HCT116 (cell line): ENCODE data around the gene PRDM1. TPM values are rescaled to one million over a fixed set of nuclear protein-coding genes. Genes with fewer than 3 reads are reported as not detected.

Source experiments
- ATAC-seq: fragments of 200-7000 bp; cut with Tn5 transposase; 2 replicates; pipeline ENCODE4 v1.9.1; 2020; ENCODE audit warnings: mild to moderate bottlenecking, moderate library complexity
- BruUV-seq: library from RNA; stranded (reverse); fragments of 400-500 nt; replicated peaks from 2 replicates; lab custom pipeline; 2021; lab: Mats Ljungman, UMichigan
- CTCF ChIA-PET: fragments of 300-600 bp; sonication (Branson Sonifier 250); formaldehyde crosslinking; loops from one replicate; lab custom pipeline; 2021; ENCODE audit warnings: antibody characterized with exemption; lab: Charles Lee
- POLR2A ChIA-PET: fragments of 300-600, 350-600 bp; sonication (Branson Sonifier 250); formaldehyde crosslinking; loops from one replicate; lab custom pipeline; 2021; ENCODE audit warnings: antibody characterized with exemption; lab: Charles Lee
- RAD21 ChIA-PET, 2 experiments: fragments of 300-600 bp; sonication (Branson Sonifier 250); formaldehyde crosslinking; loops; one replicate each; lab custom pipeline; 2023; ENCODE audit warnings: low total read pairs in 2 of 2; ENCODE audit not compliant: uncharacterized antibody in 2 of 2, unreplicated experiment in 2 of 2, low non-redundant PET in 1 of 2; lab: Charles Lee
- DNase-seq: peaks from one replicate; pipeline ENCODE4 v3.0.0-alpha.2; 2010; ENCODE audit warnings: low read depth, low spot score
- H2AFZ ChIP-seq: fragments of 200-600 bp; shearing (Covaris generic), sonication (generic); 2 replicates; pipeline ENCODE4 v1.6.1; 2017; ENCODE audit warnings: low read depth, mixed run types, mixed read lengths, antibody characterized with exemption, low read length; ENCODE audit not compliant: poor library complexity, severe bottlenecking
- H3K27ac ChIP-seq: 2 replicates; pipeline ENCODE4 v1.5.1; 2012; ENCODE audit warnings: low read depth, low read length
- H3K27me3 ChIP-seq: fragments of 200-600 bp; sonication (generic); 2 replicates; pipeline ENCODE4 v1.6.1; 2016; ENCODE audit warnings: mixed run types, low read length, mixed read lengths; ENCODE audit not compliant: insufficient read depth
- H3K36me3 ChIP-seq, 2 experiments: fragments of 200-500 bp in 1 of 2; fragments of 200-600 bp in 1 of 2; sonication (Bioruptor generic) in 1 of 2; sonication (generic) in 1 of 2; 2 replicates each; pipeline versions ENCODE4 v1.5.1 to v1.6.1; 2014 to 2016; ENCODE audit warnings: low read length in 2 of 2, inconsistent platforms in 1 of 2, mixed read lengths in 1 of 2, mixed run types in 1 of 2; ENCODE audit not compliant: insufficient read depth in 2 of 2, control insufficient read depth in 1 of 2
- H3K4me1 ChIP-seq, 2 experiments: fragments of 200-600 bp in 1 of 2; sonication (generic) in 1 of 2; 2 replicates each; pipeline versions ENCODE4 v1.5.1 to v1.6.1; 2012 to 2017; ENCODE audit warnings: low read length in 2 of 2, inconsistent platforms in 1 of 2, mild to moderate bottlenecking in 1 of 2, mixed read lengths in 1 of 2, mixed run types in 1 of 2, moderate library complexity in 1 of 2; ENCODE audit not compliant: insufficient read depth in 2 of 2, control insufficient read depth in 1 of 2
- H3K4me2 ChIP-seq: fragments of 200-600 bp; sonication (generic); 2 replicates; pipeline ENCODE4 v1.6.1; 2017; ENCODE audit warnings: mixed run types, low read length, mixed read lengths
- H3K4me3 ChIP-seq, 2 experiments: fragments of 200-600 bp in 1 of 2; sonication (generic) in 1 of 2; replicated peaks in 1 of 2; 2 replicates each; pipeline ENCODE4 v1.5.1; 2011 to 2016; ENCODE audit warnings: low read length in 2 of 2, control low read depth in 1 of 2, low read depth in 1 of 2, mild to moderate bottlenecking in 1 of 2, mixed read lengths in 1 of 2, mixed run types in 1 of 2
- H3K79me2 ChIP-seq: fragments of 200-600 bp; sonication (generic); 2 replicates; pipeline ENCODE4 v1.6.1; 2017; ENCODE audit warnings: mild to moderate bottlenecking, mixed run types, low read length, moderate library complexity, mixed read lengths; ENCODE audit not compliant: insufficient read depth
- H3K9ac ChIP-seq: fragments of 200-600 bp; sonication (generic); 2 replicates; pipeline ENCODE4 v1.6.1; 2016; ENCODE audit warnings: low read length, mixed read lengths
- H3K9me2 ChIP-seq: fragments of 200-600 bp; sonication (generic), shearing (Covaris generic); 2 replicates; pipeline ENCODE4 v1.6.1; 2017; ENCODE audit warnings: mixed run types, mild to moderate bottlenecking, moderate library complexity; ENCODE audit not compliant: insufficient read depth
- H3K9me3 ChIP-seq, 2 experiments: fragments of 200-500 bp in 1 of 2; fragments of 200-600 bp in 1 of 2; sonication (Bioruptor generic) in 1 of 2; sonication (generic) in 1 of 2; 2 replicates each; pipeline ENCODE4 v1.6.1; 2014 to 2017; ENCODE audit warnings: low read length in 2 of 2, mixed read lengths in 2 of 2, inconsistent platforms in 1 of 2, low read depth in 1 of 2, mild to moderate bottlenecking in 1 of 2, mixed run types in 1 of 2, moderate library complexity in 1 of 2; ENCODE audit not compliant: control insufficient read depth in 1 of 2, insufficient read depth in 1 of 2
- H4K20me1 ChIP-seq: fragments of 200-600 bp; sonication (generic), shearing (Covaris generic); 2 replicates; pipeline ENCODE4 v1.6.1; 2017; ENCODE audit warnings: mixed run types, mild to moderate bottlenecking, moderate library complexity; ENCODE audit not compliant: insufficient read depth
- CEBPB ChIP-seq: IDR thresholded peaks from 2 replicates; pipeline ENCODE4 v1.6.1; 2012; ENCODE audit warnings: low read depth
- EZH2 ChIP-seq: fragments of 200-600 bp; sonication (generic); IDR thresholded peaks from 2 replicates; pipeline ENCODE4 v1.6.1; 2017; ENCODE audit warnings: antibody characterized with exemption, mixed run types
- FOSL1 ChIP-seq: IDR thresholded peaks from 2 replicates; pipeline ENCODE4 v1.6.1; 2012; ENCODE audit warnings: low read depth
- JUND ChIP-seq: IDR thresholded peaks from 2 replicates; pipeline ENCODE4 v1.6.1; 2012
- POLR2A ChIP-seq: IDR thresholded peaks from 2 replicates; pipeline ENCODE4 v1.7.0; 2011; ENCODE audit warnings: borderline replicate concordance; ENCODE audit not compliant: insufficient read depth, insufficient read length; ENCODE audit errors: extremely low read depth
- POLR2AphosphoS5 ChIP-seq: IDR thresholded peaks from 2 replicates; pipeline ENCODE4 v1.6.1; 2011; ENCODE audit warnings: mild to moderate bottlenecking, low read depth, low read length, moderate library complexity
- SP1 ChIP-seq: IDR thresholded peaks from 2 replicates; pipeline ENCODE4 v1.6.1; 2012; ENCODE audit warnings: low read depth
- intact Hi-C: fragments of 100-400 bp; cut with micrococcal nuclease; formaldehyde crosslinking; loops from 2 replicates; pipeline ENCODE4 v1.10.0; 2022
- total RNA-seq: library from RNA; stranded (reverse); gene quantifications from one replicate; pipeline ENCODE4 v1.2.1, GENCODE V29; 2021; ENCODE audit not compliant: unreplicated experiment
- TF ChIP-seq, protein P1 (sequence below): IDR thresholded peaks from 2 replicates; pipeline ENCODE4 v1.6.1; 2012
- TF ChIP-seq, protein P2 (sequence below): IDR thresholded peaks from 2 replicates; pipeline ENCODE4 v1.6.1; 2011; ENCODE audit warnings: mild to moderate bottlenecking, low read length, moderate library complexity; ENCODE audit not compliant: insufficient replicate concordance; ENCODE audit errors: extremely low read depth

PRDM1 gene
- total RNA-seq, 1 experiment from 2014 or later = 3.4 TPM

DNA sequence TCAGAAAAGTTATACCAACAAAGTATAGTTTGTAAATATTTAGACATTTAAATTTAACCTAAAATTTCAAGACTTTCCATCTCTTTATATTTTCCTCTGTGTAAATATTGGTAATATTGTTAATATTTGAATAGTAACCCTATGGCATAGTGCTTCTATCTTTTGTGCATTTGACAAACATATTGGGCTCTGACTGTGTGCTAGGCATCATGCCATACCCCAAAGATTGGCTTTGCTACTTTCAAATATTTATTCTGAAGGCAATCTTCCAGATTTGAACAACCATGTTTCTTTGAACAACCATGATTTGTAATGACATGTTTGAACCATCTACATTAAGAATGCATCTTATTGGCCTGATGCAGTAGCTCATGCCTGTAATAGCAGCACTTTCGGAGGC, 15.5 kb upstream of the PRDM1 start:
- Histone ChIP-seq H3K36me3 (no peaks in the 10 kb centered on the region), H3K9ac (no peak overlapping the region), H3K9me3 (no peaks in the 10 kb centered on the region), H3K79me2 (no peaks in the 10 kb centered on the region), H3K27ac (no peak overlapping the region), H4K20me1 (no peaks in the 10 kb centered on the region), H3K4me2 (no peak overlapping the region), H3K27me3 (no peaks in the 10 kb centered on the region), H3K9me2 (no peaks in the 10 kb centered on the region), H3K4me3 (no peak overlapping the region), H3K4me1 (peaks cover 0 to 3% of the 10 kb centered on the region in 2 experiments; a peak in 2 of 4 replicates), H2AFZ (no peak overlapping the region)
- POLR2A ChIA-PET = no interaction called here
- CTCF ChIA-PET = no interaction called here
- ATAC-seq = no peak
- no TSS peak for BruUV-seq
- TF ChIP-seq JUND (no peak), POLR2A (no peak), CEBPB (no peak), FOSL1 (no peak), EZH2 (no peak), SP1 (no peak), POLR2AphosphoS5 (no peak)
- TF ChIP-seq, protein P1, sequence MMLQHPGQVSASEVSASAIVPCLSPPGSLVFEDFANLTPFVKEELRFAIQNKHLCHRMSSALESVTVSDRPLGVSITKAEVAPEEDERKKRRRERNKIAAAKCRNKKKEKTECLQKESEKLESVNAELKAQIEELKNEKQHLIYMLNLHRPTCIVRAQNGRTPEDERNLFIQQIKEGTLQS = no peak
- TF ChIP-seq, protein P2, sequence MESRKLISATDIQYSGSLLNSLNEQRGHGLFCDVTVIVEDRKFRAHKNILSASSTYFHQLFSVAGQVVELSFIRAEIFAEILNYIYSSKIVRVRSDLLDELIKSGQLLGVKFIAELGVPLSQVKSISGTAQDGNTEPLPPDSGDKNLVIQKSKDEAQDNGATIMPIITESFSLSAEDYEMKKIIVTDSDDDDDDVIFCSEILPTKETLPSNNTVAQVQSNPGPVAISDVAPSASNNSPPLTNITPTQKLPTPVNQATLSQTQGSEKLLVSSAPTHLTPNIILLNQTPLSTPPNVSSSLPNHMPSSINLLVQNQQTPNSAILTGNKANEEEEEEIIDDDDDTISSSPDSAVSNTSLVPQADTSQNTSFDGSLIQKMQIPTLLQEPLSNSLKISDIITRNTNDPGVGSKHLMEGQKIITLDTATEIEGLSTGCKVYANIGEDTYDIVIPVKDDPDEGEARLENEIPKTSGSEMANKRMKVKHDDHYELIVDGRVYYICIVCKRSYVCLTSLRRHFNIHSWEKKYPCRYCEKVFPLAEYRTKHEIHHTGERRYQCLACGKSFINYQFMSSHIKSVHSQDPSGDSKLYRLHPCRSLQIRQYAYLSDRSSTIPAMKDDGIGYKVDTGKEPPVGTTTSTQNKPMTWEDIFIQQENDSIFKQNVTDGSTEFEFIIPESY = no peak
- no peak for DNase-seq
- intact Hi-C loops = no loop called here
- RAD21 ChIA-PET = no interaction called here
